HuH-7.5 (cell line): ENCODE results near the gene PIK3R2.

Experiments used
- DNase-seq: peaks from one replicate; pipeline ENCODE4 v3.0.0; 2011; ENCODE audit warnings: low spot score

Gene PIK3R2

DNA sequence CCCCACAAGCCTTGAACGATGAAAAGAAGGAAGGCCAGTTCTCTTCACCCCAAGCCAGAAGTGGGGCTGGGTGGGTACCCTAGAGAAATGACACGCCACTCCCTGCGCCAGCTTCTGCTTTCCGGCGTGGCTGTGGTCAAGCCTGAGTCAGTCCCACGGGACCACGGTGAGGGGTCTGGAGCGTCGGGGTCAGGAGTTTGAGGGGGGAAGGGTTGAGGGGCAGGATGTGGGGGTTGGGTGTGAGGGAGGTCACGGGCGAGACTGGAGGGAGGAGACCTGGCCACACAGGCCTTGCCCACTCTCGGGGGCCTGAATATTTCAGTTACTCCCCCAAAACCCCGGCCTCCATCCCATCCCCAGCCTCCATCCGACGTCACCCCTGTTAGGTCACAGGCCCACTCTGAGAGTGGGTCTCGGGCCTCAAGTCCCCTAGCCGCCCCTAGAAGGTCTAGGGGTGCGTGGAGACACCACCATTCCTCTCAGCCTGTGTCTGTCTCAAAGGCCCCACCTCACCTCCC is 20.1 kb downstream of the PIK3R2 start:
- DNase-seq, result no peak

DNA sequence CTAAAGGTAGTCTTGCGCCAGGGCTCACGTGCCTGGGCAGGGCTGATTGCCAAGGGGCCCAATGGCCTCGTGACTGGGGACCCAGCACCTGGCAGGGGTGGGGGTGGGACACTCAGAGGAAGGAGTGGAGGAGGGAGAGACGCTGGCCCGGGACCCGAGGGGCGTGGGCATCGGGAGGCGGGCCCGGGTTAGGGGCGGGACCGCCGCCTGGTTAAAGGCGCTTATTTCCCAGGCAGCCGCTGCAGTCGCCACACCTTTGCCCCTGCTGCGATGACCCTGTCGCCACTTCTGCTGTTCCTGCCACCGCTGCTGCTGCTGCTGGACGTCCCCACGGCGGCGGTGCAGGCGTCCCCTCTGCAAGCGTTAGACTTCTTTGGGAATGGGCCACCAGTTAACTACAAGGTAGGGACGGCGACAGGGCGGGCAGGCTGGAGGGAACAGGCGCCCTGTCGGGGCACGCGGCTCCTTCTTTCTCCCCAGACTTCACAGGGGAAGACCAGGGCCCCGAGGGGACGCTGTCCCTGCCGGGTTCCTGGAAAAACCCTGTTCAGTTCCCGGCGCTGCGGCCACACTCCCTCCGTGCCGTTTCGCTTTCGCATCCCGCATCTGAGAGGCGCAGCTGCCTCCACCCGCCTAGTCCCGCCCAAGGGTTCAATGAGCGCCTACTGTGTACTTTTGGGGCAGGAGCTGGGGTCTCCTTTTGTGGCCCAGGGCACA is 20.8 kb downstream of the PIK3R2 start, which contains the start of gene IFI30:
Gene IFI30 (plus strand): TSS at position 242 of the 717 bp plus-strand sequence. CDS start 29 bp downstream, at position 271.
- peak; percentile 96 for DNase-seq

DNA sequence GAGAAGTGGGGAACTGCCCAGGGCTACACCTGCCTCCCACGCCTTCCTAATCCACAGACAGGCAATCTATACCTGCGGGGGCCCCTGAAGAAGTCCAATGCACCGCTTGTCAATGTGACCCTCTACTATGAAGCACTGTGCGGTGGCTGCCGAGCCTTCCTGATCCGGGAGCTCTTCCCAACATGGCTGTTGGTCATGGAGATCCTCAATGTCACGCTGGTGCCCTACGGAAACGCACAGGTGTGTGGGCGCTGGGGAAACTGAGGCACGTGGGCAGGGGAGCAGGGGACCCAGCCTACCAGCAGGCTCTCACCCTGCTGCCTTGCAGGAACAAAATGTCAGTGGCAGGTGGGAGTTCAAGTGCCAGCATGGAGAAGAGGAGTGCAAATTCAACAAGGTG is 22.0 kb downstream of the PIK3R2 start:
- no peak for DNase-seq

DNA sequence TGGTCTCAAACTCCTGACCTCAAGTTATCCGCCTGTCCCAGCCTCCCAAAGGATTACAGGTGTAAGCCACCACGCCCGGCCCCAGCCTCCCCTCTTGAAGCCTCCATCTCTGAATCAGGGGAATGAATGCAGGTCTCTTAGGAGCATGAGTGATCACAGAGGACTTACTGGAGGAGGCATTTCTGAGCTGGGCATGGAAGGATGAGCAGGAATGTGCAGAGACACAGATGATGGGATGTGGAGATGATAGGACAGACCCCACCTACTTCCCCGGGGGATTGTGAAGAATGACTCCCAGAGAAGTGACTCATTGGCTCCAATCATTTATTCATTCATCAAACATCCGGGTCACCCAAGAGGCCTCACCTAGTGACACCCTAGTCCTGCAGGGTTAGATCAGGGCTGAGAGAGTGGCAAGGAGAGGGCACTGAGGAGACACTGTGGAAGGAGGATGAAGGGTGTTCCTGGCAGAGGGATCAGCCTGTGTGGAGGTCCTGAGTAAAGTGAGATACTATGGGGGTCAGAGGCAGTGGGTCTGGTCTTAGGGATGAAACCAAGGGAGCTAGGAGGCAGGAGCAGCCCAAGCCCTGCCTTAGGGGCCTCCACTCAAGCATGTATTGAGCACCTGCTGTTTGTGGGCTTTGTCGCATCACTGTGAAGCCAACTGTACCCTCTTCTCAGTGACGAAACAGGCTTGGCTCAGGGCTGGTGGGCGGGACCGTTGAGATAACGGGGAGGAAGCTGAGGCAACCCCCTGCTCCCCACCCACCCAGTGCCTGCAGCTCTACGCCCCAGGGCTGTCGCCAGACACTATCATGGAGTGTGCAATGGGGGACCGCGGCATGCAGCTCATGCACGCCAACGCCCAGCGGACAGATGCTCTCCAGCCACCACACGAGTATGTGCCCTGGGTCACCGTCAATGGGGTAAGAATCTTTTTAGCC is 23.7 kb downstream of the PIK3R2 start:
- no peak for DNase-seq

DNA sequence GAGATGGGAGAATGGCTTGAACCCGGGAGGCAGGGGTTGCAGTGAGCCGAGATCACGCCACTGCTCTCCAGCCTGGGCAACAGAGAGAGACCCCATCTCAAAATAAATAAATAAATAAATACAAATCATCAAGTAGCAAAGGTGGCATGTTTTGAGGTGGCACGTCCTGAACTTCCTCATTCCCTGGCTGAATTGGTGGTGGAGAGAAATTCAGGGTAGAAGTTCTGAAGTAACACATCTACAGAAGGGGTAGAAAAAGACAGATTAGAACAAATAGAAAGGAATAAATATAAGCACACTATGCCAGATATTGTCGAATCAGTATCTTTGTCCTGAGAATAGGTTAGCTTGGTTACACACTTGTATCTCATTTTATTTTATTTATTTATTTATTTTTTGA is 27.0 kb downstream of the PIK3R2 start:
- DNase-seq, result no peak

DNA sequence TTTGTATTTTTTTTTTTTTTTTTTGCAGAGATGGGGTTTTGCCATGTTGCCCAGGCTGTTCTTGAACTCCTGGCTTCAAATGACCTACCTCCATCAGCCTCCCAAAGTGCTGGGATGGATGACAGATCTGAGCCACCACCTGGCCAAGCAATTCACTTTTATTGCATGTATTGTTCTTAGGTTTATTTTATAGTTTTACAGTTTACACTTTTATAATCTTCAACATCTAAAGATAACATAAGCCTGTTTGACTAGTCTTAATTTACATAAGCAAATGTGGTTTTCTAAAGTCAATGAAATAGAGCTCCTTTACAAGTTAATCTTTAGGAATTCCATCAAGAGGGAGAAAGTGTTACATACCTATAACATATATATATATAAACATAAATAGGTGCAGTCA is 30.6 kb downstream of the PIK3R2 start:
- no peak for DNase-seq

DNA sequence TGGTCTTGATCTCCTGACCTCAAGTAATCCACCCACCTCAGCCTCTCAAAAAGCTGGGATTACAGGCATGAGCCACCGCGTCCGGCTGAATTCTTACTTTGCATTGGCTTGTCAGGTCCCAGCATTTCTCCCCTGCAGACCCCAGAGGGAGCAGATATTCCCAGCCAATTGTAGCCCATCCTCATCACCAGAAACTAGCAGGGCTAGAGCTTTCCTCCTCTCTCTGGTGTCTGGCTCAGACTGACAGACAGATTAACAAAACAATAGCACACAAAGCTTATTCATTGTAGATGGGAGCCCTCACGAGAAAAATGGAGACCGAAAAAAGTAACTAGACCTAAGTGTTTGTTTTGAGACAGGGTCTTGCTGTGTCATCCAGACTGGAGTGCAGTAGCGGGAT is 32.6 kb downstream of the PIK3R2 start:
- no peak for DNase-seq

DNA sequence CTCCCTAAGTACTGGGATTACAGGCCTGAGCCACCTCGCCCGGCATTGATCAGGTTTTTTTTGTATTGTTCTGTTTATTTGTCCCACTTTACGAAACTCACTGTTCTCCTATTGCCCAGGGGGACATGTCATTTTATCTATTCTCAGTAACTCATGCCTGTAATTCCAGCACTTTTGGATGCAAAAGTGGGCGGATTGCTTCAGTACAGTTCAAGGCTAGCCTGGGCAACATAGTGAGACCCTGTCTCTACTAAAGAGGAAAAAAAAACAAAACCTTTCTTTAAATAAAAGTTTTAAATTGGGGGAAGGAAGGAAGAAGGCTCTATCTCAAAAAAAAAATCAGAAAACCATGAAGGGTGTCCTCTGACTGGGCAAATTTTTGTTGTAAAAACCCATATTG is 37.3 kb downstream of the PIK3R2 start:
- no peak for DNase-seq

DNA sequence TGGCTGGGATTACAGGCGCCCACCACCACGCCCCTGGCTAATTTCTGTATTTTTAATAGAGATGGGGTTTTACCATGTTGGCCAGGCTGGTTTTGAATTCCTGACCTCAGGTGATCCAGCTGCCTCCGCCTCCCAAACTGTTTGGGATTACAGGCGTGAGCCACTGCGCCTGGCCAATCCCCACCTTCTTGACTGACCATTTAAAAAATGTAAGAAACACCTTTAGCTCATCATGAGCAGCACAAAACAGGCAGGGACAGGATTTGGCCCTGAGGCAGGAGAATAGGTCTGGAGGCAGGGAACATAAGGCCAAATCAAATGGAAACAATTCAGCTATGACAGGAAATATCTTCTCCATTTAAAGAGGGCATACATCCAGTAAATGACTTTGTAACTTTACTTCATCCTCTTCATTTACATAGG is 38.7 kb downstream of the PIK3R2 start:
- DNase-seq, result no peak

DNA sequence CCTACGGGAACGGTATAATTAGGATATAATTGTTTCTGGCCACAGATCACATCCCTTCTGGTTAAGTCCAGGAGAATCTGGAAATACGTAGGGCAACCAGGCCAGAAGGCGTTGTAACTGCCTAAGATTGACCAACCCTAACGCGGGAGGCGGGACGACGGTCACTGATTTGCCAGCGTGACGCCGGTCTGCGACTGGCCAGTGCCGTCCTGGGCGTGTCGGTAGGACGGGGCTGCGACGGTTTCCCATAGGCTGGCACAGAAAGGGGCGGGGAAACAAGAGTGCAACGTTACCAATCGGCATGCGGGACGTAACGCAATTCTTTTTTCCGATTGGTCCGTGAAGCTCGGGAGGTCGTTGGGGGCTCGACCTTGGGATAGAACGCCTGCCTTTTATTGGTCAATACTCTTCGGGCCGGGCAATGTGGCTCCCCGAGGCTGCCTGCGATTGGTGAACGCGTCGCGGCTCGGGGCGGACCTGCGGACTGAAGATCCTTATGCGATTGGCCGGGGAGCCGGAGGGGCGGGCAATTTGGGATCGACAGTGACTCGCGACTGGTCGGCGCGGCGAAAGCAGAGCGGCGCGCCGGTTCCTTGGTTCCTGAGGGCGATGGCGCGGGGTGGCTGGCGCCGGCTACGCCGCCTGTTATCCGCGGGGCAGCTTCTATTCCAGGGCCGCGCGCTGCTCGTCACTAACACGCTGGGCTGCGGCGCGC is 39.9 kb downstream of the PIK3R2 start, which contains the start of gene MPV17L2:
Gene MPV17L2 (plus strand): TSS at position 546 of the 715 bp plus-strand sequence. CDS start 64 bp downstream, at position 610.
- DNase-seq, result peak; percentile 95

DNA sequence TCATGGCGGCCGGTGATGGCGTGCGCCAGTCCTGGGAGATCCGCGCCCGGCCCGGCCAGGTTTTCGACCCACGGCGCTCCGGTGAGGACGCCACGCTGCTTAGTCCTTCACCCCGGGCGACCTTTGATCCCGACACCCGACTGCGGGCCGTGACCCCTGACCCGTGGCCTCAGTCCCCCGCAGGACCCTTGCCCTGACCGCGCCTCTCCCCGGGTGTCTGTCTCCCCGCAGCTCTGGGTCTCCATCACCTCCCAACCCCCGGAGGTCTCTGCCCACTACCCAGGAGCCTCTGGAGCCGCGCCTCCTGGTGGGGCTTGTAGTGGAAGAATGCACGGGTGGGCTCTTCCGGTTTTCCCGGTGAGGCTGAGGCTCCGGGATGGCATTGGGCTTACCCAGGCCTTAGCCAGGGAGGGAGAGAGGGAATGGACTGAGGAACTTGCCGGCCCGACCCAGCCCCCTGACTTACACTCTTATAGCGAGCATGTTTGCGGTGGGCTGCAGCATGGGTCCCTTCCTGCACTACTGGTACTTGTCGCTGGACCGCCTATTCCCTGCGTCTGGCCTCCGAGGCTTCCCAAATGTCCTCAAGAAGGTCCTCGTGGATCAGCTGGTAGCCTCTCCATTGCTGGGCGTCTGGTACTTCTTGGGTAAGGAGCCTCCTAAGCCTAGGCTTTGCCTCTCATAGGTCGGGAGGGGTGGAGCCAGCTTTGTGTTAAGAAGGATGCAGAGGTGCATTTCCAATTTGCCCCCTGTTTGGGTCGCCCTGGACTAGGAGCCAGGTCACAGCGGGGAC is 40.6 kb downstream of the PIK3R2 start:
- no peak for DNase-seq

DNA sequence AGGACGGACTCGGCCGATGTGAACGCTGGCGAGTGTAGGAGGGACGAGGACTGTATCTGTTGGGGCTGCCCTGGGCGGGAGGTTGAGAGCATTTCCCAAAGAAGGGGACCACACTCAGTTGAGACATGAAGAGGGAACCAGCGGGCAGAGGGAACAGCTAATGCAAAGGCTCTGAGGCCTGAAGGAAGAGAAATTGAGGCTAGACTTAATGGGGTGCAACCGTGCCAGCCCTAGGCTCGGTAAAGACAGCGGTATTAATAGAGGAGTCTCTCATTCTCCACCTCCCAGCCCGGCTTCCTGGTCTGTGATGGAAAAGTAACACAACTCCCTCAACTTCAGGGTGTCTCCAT is 41.2 kb downstream of the PIK3R2 start:
- DNase-seq, result no peak

DNA sequence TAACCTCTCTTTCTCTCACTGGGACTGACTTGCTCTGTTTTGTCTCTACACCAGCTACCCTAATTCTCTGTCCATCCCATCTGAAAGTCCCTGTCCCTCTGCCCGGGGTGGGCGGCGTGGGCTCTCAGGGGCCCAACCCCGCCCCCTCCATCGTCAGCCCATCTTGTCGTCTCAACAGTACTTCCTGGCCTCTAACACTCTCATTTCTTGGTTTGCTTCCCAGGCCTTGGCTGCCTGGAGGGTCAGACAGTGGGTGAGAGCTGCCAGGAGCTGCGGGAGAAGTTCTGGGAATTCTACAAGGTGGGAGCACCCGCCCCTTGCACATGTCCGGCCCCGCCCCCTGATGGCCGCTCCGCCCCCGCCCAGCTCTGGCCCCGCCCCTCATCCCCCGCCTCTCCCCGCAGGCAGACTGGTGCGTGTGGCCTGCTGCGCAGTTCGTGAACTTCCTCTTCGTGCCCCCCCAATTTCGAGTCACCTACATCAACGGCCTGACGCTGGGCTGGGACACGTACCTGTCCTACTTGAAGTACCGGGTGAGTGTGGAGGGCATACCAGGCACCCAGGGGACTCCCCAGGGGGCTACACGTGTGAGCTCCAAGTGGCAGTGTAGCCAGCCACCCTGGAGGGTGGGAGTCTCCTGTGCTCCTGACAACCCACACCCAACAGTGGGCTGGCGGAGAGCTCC is 41.7 kb downstream of the PIK3R2 start:
- no peak for DNase-seq

DNA sequence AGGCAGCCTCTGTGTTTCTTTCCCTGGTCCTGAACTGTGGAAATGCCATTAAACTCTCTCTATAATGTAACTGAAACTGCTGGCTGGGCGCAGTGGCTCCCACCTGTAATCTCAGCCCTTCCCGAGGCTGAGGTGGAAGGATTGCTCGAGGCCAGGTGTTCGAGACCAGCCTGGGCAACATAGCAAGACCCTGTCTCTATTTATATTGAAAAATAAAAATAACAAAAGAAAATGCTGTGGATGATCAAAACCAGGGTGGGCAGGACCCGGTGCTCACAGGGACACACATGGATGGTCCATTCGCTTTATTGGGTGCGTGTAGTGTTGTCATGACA is 43.5 kb downstream of the PIK3R2 start:
- no peak for DNase-seq

DNA sequence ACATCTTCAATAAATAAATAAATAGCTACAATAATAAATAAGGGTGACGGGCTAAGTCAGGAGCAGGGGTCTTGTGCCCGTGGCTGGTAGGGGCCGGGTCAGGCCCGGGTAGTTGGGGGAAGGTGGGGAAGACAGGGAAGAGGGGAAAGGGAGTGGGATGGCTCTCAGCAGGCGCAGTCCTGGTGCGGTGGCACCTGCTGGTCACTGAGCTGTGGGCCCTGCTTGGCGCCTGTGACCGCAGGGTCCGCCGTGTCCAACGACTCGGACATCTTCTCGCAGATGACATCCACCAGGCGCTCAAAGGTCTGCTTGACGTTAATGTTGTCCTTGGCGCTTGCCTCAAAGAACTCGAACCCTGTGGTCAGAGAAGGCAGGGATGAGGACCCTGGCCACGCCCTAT is 44.3 kb downstream of the PIK3R2 start:
- no peak for DNase-seq

DNA sequence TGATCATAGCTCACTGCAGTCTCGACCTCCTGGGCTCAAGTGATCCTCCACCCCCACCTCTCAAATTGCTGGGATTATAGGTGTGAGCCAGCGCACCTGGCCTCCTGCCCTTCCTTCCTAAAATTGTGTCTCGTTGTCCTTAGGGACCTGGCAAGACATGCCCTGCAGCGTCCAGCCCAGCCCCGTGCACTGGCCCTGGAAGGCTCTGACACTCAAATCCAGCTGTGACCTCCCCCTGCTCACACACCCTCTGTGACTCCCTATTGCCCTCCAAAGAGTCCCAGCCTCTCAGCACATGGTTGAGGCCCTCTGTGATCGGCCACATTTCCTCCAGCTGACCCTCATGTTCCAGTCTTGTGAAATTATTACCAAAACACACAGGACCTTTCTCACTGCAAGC is 45.0 kb downstream of the PIK3R2 start:
- DNase-seq, result no peak

DNA sequence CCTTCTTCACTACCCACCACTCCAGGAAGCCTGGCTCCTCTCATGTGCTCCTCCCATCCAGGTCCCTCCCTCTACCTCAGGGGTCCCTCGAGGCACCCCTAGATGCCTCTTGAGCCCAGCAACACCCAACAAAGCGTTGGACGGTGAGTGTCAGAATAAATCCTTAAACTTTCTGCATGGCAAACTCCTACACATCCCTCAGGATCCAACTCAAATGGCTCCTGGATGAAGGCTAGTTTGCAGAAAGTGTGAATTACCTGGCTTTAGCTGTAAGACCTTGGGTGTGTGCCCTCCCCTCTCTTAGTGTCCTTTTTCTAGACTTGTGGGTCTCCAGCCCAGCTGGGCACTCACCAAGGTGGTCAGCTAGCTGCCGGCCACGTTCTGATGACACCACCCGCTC is 45.4 kb downstream of the PIK3R2 start:
- DNase-seq, result no peak

DNA sequence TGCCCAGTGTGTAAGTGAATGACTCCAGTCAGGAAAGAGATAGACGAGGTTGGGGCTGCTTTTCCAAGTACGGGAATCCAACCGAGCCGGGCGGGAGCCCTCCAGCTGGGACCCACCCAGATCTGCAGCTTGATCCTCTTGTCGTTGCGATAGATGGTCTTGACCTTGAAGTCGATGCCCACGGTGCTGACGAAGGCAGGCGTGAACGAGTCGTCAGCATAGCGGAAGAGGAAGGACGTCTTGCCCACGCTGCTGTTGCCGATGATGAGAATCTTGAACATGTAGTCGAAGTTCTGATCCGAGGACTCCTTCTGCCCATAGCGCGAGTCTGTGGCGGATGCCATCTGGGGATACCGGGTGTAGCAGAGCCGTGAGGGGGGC is 49.4 kb downstream of the PIK3R2 start:
- no peak for DNase-seq

DNA sequence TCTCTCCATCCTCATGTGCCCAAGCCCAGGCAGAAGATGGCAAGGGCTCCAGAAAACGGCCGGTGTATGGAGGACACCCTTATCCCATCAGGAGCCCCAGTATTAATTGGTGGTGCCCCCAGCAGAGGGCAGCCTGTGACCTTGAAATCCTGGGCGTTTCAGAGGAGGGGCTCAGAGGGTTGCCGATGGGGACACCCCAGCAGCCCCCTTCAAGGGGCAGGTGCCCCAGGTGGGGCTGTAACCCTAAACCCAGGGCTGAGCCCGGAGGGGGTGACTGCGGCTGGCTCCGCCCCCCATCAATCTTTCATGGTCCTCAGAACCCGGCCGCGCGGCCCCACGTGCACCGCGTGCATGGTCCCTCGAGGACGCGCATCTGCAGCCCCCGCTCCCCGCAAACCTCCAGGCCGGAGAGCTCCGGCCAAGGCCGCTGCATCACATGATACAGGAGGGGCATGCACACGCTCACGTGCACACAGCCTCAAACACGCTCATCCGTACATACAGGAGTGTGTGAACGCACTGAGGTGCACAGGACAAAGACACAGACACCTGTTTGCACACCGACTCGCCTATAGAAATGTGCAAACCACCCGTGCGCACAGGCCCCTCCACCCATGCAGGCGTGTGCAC is 49.9 kb downstream of the PIK3R2 start:
- no peak for DNase-seq

DNA sequence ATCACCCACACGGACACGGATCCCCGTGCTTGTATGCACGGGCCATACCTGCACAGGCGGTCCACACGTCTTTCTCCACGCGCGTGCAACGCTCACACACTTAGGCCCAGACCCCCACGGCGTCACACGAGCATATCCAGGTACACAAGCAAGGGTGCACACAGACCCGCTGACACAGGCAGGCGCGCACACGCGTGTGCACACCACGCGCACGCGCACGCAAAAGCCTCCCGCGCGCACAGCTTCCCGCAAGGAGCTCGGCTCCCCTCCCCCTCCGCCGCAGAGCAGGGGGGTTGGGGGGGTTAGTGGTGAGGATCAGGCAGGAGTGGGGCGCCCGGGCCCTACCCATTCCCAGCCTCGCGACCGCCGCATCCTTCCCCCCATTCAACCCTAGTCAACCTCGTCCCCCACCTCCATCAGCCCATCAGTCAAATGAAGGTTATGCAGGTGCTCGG is 50.5 kb downstream of the PIK3R2 start:
- DNase-seq, result no peak
